Peyer's patch (tissue), 4 donors: ENCODE results near the gene ANKUB1. TPM values are rescaled to one million over a fixed set of nuclear protein-coding genes. Genes with fewer than 3 reads are reported as not detected.

Experiments used
- DNase-seq, 3 donors: peaks; one replicate each; pipeline ENCODE4 v3.0.0-alpha.2; 2017 to 2019
- H3K27ac ChIP-seq, 4 donors: fragments of 200-600 bp; sonication (generic); one replicate each; pipeline ENCODE4 v1.5.1; 2016 to 2019
- H3K27me3 ChIP-seq, 2 donors: fragments of 200-600 bp; sonication (generic); one replicate each; pipeline ENCODE4 v1.5.1; 2019
- H3K36me3 ChIP-seq, 3 donors: fragments of 200-600 bp; sonication (generic); one replicate each; pipeline ENCODE4 v1.5.1; 2016 to 2019
- H3K4me1 ChIP-seq, 4 donors: fragments of 200-600 bp; sonication (generic); one replicate each; pipeline ENCODE4 v1.5.1; 2016 to 2019
- H3K4me3 ChIP-seq, 4 donors: fragments of 200-600 bp; sonication (generic); 1 replicate in 3 of 4; 2 replicates in 1 of 4; pipeline ENCODE4 v1.5.1; 2016 to 2019; ENCODE audit warnings: mild to moderate bottlenecking in 1 of 4
- H3K9me3 ChIP-seq, 4 donors: fragments of 200-600 bp; sonication (generic); one replicate each; pipeline ENCODE4 v1.5.1; 2016 to 2019; ENCODE audit warnings: mild to moderate bottlenecking in 1 of 4
- POLR2A ChIP-seq, 2 donors: fragments of 450-650 bp; IDR thresholded peaks; one replicate each; pipeline ENCODE4 v1.5.1; 2017; ENCODE audit warnings: antibody characterized with exemption in 2 of 2, mild to moderate bottlenecking in 2 of 2, moderate library complexity in 2 of 2
- total RNA-seq, 4 donors: library from RNA; depleted of rRNA; stranded (reverse); fragments of >200 nt; gene quantifications; one replicate each; pipeline ENCODE4 v1.1.0, GENCODE V29; 2016
- TF ChIP-seq, protein P1 (sequence below), 6 experiments: fragments of 450-650 bp in 4 of 6; fragments of 200-600 bp in 2 of 6; sonication (generic) in 1 of 6; IDR thresholded peaks; one replicate each; pipeline ENCODE4 v1.5.1; 2017 to 2019; ENCODE audit warnings: antibody characterized with exemption in 6 of 6, mild to moderate bottlenecking in 3 of 6, moderate library complexity in 1 of 6

The ANKUB1 gene
- total RNA-seq, 4 donors from 2014 or later = not detected

DNA sequence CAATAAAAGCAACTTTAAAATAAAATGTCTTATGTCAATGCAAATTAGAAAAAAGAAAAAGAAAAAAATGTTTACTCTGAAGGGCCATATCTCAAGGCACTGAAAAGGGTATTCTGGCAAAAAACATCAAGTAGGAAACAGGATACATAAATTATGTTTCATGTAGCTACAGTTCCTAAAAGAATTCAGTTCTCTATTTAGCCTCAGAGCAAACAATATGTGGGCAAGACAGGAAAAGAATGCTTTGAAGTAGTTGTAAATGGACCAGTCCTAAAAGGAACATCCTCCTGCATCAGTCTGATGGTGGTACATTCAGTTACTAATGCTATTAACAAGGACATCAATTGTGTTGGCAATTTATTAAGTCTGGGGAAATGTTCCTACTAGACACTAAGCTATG lies 48.2 kb downstream of the ANKUB1 start:
- no peak for TF ChIP-seq POLR2A (IDR thresholded peaks at IDR 0.05)
- TF ChIP-seq, protein P1, sequence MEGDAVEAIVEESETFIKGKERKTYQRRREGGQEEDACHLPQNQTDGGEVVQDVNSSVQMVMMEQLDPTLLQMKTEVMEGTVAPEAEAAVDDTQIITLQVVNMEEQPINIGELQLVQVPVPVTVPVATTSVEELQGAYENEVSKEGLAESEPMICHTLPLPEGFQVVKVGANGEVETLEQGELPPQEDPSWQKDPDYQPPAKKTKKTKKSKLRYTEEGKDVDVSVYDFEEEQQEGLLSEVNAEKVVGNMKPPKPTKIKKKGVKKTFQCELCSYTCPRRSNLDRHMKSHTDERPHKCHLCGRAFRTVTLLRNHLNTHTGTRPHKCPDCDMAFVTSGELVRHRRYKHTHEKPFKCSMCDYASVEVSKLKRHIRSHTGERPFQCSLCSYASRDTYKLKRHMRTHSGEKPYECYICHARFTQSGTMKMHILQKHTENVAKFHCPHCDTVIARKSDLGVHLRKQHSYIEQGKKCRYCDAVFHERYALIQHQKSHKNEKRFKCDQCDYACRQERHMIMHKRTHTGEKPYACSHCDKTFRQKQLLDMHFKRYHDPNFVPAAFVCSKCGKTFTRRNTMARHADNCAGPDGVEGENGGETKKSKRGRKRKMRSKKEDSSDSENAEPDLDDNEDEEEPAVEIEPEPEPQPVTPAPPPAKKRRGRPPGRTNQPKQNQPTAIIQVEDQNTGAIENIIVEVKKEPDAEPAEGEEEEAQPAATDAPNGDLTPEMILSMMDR (IDR thresholded peaks at IDR 0.05) = no peak
- DNase-seq = no peak
- H3K36me3 ChIP-seq = peaks cover 0 to 78% (median 0%) of the 10 kb centered on the region in 3 donors

DNA sequence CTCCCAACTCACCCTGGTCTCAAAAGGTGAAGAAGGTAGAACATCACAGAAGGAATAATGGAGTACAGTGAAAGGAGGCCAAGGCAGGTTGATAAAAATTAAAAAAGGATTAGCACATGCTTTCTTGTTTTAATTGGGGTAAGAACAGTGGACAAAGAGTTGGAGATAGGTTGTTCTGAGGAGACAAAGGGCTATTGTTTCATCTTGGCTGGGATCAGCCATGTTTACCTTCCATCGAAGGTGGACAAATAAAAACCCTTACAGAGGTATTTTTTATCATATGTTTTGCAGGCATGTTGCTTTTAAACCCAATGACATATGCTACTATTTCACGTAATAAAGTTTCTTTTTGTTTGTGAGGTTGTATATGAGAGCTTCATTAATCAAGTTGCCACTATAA lies 53.0 kb downstream of the ANKUB1 start:
- Histone ChIP-seq H3K4me1 (no peaks in the 10 kb centered on the region), H3K27ac (no peak overlapping the region), H3K9me3 (no peaks in the 10 kb centered on the region), H3K36me3 (peaks cover 0 to 42% (median 0%) of the 10 kb centered on the region in 3 donors), H3K27me3 (no peaks in the 10 kb centered on the region), H3K4me3 (no peak overlapping the region)
- no peak for DNase-seq
- TF ChIP-seq, protein P1 (IDR thresholded peaks at IDR 0.05) = no peak
- no peak for TF ChIP-seq POLR2A (IDR thresholded peaks at IDR 0.05)

More for the DNA sequence above, 48.2 kb downstream of the ANKUB1 start:
- no peaks in the 10 kb centered on the region for H3K9me3 ChIP-seq
- H3K27ac ChIP-seq = no peak overlapping the region
- no peaks in the 10 kb centered on the region for H3K27me3 ChIP-seq
- no peaks in the 10 kb centered on the region for H3K4me1 ChIP-seq
- no peak overlapping the region for H3K4me3 ChIP-seq

DNA sequence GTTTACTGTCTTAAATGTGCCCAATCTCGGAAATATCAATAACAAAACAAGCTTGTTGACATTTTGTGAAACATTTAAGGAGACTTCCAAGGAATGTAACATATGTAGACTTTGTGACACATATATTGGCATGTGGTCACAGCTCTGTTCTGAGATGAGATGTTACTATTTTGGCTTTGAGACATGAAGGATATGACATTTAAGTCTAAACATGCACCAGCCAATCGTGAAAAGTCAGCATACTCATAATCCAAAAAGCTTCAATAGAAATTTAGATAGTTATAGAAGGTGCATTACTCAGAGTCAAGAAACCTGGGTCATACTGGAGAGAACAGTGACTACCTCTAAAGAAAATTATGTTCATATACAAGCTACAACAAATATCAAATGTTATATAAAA lies 53.5 kb downstream of the ANKUB1 start:
- Histone ChIP-seq H3K27ac (no peak overlapping the region), H3K4me3 (no peak overlapping the region), H3K36me3 (peaks cover 0 to 36% (median 0%) of the 10 kb centered on the region in 3 donors), H3K4me1 (no peaks in the 10 kb centered on the region), H3K9me3 (no peaks in the 10 kb centered on the region), H3K27me3 (no peaks in the 10 kb centered on the region)
- TF ChIP-seq, protein P1 (IDR thresholded peaks at IDR 0.05) = no peak
- no peak for TF ChIP-seq POLR2A (IDR thresholded peaks at IDR 0.05)
- no peak for DNase-seq

DNA sequence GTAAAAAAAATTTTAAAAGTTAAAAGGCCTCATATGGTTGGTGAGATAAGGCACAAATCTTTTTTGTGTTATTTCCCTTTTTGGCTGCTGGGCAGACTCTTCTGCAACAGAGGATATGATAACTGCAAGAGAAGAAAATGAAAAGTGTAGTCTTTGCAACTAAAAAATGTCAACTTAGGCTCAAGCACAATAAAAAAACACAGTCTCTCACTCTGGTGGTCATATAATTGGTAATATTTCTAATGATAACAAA lies 55.5 kb downstream of the ANKUB1 start:
- no peak for TF ChIP-seq POLR2A (IDR thresholded peaks at IDR 0.05)
- TF ChIP-seq, protein P1 (IDR thresholded peaks at IDR 0.05) = no peak
- no peak overlapping the region for H3K4me3 ChIP-seq
- peaks cover 0 to 27% (median 0%) of the 10 kb centered on the region in 3 donors for H3K36me3 ChIP-seq
- no peaks in the 10 kb centered on the region for H3K4me1 ChIP-seq
- H3K27me3 ChIP-seq = no peaks in the 10 kb centered on the region
- no peak overlapping the region for H3K27ac ChIP-seq
- DNase-seq = no peak
- no peaks in the 10 kb centered on the region for H3K9me3 ChIP-seq

- H3K9me3 ChIP-seq = no peaks in the 10 kb centered on the region
- DNase-seq = no peak
- H3K27ac ChIP-seq = no peak overlapping the region
Observed at GRCh38 chr3:149736175-149736952, 56.0 kb downstream of the ANKUB1 start.

More at GRCh38 chr3:149736175-149736952, 56.0 kb downstream of the ANKUB1 start:
- no peak overlapping the region for H3K4me3 ChIP-seq
- H3K36me3 ChIP-seq = peaks cover 0 to 22% (median 0%) of the 10 kb centered on the region in 3 donors
- TF ChIP-seq POLR2A (IDR thresholded peaks at IDR 0.05) = no peak
- TF ChIP-seq, protein P1 (IDR thresholded peaks at IDR 0.05) = no peak
- H3K4me1 ChIP-seq = no peaks in the 10 kb centered on the region
- H3K27me3 ChIP-seq = no peaks in the 10 kb centered on the region
